Urinary bladder (tissue), 4 donors: ENCODE data around the gene B3GLCT. TPM values are rescaled to one million over a fixed set of nuclear protein-coding genes. Genes with fewer than 3 reads are reported as not detected.
"Not testable (repeated sequence)": the region's sequence is repeated elsewhere in the genome, so short reads cannot be mapped to it uniquely, and the experiment has no call there.

ENCODE experiments used
- DNase-seq: peaks from one replicate; pipeline ENCODE4 v3.0.0-alpha.2; 2015; ENCODE audit errors: extremely low spot score
- H3K27ac ChIP-seq: one replicate; pipeline ENCODE4 v1.5.1; 2013; ENCODE audit warnings: low read depth, mild to moderate bottlenecking, moderate library complexity
- H3K36me3 ChIP-seq: one replicate; pipeline ENCODE4 v1.6.1; 2013; ENCODE audit warnings: mild to moderate bottlenecking, moderate library complexity; ENCODE audit not compliant: insufficient read depth
- H3K4me1 ChIP-seq: one replicate; pipeline ENCODE4 v1.6.1; 2013; ENCODE audit warnings: mild to moderate bottlenecking, moderate library complexity; ENCODE audit not compliant: insufficient read depth
- H3K4me3 ChIP-seq: one replicate; pipeline ENCODE4 v1.5.1; 2013; ENCODE audit warnings: low read depth, low read length
- WGBS: extraction: QIAGEN DNeasy Blood & Tissue Kit; methylation state at CpG from one replicate; pipeline ENCODE4 v1.1.7; 2013; 5-methylcytosine and 5-hydroxymethylcytosine counted together
- polyA plus RNA-seq: library from polyadenylated mRNA; stranded (reverse); fragments of 200-250 nt; gene quantifications from one replicate; pipeline ENCODE4 v1.2.3, GENCODE V29; 2013
- total RNA-seq: library from RNA; depleted of rRNA; stranded (reverse); fragments of >200 nt; gene quantifications from one replicate; pipeline ENCODE4 v1.2.3, GENCODE V29; 2014
- donor health status: healthy with polysubstance abuse.
- donor health status: healthy.

The B3GLCT gene
- total and polyA plus RNA-seq, 2 donors, result 3.6 to 22.4 TPM

DNA sequence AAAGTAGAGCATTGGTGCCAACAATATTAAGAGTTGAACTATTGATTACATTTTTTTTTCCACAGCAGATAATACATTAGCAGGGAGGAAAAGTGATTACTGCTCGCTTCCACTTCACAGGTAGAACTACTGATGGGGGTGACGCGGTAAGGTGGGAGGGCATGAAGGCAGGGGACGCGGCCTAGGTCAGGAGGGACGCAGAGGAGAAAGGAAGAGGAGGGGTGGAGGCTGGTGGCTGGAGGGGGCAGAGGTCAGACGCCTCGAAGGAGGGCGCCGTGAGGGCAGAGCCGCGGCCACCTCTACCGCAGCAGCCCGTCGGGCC is 287 bp upstream of the B3GLCT start:
- H3K4me3 ChIP-seq, result peak overlapping the region; percentile 86
- no peaks in the 10 kb centered on the region for H3K36me3 ChIP-seq
- no peak for DNase-seq
- no peaks in the 10 kb centered on the region for H3K4me1 ChIP-seq
- H3K27ac ChIP-seq, result peak overlapping the region; percentile 99
- WGBS, result 12% methylated on average over 15 of the region's 15 CpGs

DNA sequence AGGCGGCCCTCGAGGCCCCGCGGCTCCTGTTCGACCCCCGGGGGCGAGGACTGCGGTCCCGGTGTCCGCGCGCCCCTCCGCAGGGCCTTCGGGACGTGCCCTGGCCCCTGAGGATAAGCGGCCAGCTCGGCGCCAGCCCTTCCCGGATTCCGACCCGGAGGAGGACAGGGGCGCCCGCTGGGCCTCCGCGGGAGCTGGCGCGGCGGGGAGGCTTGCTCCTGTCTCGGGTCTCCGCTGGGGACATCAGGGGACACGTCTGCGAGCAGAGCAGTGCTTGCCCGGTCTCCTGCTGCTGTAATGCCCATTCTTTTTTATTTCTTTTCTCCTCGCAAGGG is 829 bp downstream of the B3GLCT start:
- Histone ChIP-seq H3K4me1 (no peaks in the 10 kb centered on the region), H3K4me3 (peak overlapping the region; percentile 86), H3K36me3 (no peaks in the 10 kb centered on the region), H3K27ac (peak overlapping the region; percentile 99)
- DNase-seq, result no peak
- under 1% methylated on average over 34 of the region's 34 CpGs for WGBS

DNA sequence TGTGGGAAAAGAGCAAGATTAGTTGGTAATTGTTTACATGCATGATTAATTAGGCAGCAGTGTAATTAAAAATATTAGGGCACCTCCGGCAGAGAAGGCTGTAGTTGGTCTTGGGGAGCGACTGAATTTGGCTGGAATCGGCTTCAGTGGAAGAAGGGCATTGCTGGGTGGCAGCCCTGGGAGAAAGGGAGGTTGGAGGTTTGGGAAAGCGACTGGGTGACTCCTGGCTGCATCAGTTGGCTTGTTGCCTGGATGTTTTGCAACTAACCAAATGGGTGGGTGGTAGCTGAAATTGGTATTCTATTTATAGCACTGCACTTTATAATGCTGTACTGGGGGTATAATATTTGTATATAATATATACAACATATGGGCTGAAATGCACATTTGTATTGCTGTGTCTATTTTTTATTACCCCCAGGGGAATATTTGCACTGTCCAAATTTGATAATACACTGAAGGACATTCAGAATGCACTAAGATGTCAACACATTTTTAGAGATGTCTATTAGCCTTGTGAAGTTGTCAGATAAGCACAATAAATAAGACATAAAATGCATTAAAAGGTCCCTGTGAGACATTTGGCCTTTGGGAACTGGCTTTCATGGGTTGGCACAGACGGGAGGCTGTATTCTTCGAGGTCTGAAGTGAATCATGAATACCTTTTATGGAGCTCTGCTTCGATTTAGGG is 1.7 kb downstream of the B3GLCT start:
- H3K4me1 ChIP-seq, result no peaks in the 10 kb centered on the region
- DNase-seq, result no peak
- H3K4me3 ChIP-seq, result peak overlapping the region; percentile 86
- H3K27ac ChIP-seq, result no peak overlapping the region
- 49% methylated on average over 7 of the region's 7 CpGs for WGBS
- H3K36me3 ChIP-seq, result no peaks in the 10 kb centered on the region

DNA sequence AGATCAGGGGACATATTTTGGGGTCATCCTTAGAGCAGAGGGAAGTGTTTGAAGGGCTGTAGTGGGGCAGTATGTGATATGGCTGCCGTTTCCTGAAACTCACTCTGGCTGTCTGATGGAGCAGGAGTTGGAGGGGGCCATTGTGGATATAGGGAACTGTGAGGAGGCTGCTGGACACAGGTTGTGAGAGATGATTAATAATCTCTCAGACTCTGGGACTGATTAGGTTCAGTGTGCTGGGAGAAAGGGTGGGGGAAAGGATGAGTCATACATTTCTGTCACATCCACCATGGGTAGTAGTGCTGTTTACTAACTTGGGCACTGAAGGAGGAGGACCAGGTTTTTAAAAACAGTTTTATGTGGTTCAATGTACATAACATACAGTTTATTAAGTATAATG is 4.8 kb downstream of the B3GLCT start:
- DNase-seq, result no peak
- H3K4me3 ChIP-seq, result no peak overlapping the region
- no peak overlapping the region for H3K27ac ChIP-seq
- no peaks in the 10 kb centered on the region for H3K36me3 ChIP-seq
- WGBS, result 89% methylated on average over 1 of the region's 1 CpG
- H3K4me1 ChIP-seq, result no peaks in the 10 kb centered on the region

DNA sequence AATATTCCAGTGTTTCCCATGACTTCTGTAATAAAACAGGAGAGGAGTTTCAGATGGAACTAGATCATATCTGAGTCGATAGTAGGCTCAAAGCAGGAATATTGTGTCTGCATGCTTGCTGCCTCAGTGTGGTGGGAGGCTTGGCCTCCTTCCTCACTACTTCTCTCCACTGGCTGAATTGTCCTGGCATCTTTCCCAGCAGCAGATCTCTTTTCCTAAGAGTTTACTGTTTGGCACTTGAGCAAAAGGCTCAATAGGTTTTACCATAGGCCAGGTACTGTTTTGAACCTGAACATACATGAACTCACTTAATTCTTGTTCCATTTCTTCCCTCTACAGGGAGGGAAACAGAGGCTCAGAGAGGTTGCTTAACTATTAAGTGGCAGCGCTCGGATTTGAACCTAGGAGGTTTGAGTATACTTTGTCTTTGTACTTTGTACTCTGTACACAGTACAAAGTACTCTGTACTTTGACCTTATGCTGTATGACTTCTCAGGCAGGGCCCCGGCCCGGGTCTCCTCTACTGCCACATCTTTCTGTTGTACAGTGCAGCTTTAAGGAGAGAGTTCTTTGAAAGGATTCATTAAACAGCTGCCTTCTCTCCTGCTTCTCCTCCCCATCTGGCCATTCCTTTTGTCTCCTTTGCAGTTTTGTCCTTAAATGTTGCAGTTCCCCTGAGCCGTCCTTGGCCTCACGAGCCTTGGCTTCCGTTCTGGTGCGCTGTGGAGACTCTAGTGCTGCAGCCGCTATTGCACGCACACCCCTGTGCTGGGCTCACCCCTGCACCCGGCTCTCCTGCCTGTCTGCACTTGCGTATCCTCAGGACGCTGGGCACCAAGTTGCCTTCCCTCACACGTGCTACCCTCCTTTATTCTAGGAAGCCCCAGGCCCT is 8.1 kb downstream of the B3GLCT start:
- H3K4me1 ChIP-seq, result no peaks in the 10 kb centered on the region
- DNase-seq, result no peak
- no peak overlapping the region for H3K4me3 ChIP-seq
- no peak overlapping the region for H3K27ac ChIP-seq
- 40% methylated on average over 15 of the region's 15 CpGs for WGBS
- H3K36me3 ChIP-seq, result no peaks in the 10 kb centered on the region

DNA sequence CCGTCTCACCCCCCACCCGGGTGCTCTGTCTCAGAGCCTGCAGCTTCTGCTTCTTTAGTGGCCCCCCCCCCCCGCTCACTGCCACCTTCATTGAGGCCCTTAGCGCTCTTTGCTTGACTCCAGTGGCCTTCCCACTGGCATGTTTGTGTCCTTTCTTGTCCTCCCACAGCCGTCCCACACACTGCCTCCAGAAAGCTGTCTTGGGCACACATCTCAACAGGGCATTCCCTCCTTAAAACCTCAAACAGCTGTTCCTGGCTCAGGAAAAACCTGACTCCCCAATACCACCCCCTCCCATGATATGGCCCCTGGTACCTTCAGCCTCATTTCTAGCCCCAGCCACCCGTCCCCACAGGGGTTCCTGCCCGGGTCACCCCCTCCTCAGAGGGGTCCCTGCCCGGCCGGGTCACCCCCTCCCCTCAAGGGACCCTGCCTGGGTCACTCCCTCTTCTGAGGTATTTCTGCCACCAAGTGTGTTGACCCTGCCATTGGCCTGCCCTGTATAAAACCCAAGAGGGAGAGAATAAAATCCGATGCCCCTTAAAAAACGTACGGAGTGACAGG is 8.9 kb downstream of the B3GLCT start:
- Histone ChIP-seq H3K27ac (no peak overlapping the region), H3K4me1 (no peaks in the 10 kb centered on the region), H3K36me3 (no peaks in the 10 kb centered on the region), H3K4me3 (no peak overlapping the region)
- 66% methylated on average over 12 of the region's 12 CpGs for WGBS
- DNase-seq, result no peak

DNA sequence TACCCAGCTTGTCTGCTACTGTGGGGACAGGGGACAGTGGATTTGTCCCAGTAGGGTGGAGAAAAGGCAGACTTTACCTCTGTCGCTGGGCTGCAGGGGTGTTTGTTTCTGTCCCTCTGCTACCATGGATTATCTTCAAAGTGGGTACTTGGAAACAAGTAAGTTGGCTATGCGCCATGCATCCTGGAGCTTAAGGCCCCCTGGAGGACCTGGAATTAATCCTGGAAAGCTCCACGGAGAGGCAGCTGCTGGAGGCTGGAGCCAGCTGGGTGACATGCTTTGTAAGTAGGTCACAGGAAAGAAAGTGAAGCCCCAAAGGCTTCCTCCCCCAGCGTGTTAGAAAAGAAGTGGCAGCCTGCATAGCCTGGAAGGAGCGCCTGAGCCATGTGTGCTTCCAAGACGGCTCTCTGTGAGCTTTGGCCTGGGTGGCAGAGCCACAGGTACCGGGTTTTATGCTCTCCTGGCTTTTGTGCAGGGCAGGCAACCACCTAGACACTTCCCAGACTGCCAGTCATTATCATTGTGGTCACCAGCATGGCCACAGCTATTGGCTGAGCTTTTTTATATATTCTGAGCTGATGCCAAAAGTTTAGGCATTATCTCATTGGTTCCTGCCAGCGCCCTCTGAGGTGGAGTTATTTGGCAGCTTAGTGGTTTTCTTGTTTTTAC is 9.5 kb downstream of the B3GLCT start:
- Histone ChIP-seq H3K27ac (no peak overlapping the region), H3K4me1 (no peaks in the 10 kb centered on the region), H3K4me3 (no peak overlapping the region), H3K36me3 (no peaks in the 10 kb centered on the region)
- WGBS, result 24% methylated on average over 8 of the region's 8 CpGs
- no peak for DNase-seq

DNA sequence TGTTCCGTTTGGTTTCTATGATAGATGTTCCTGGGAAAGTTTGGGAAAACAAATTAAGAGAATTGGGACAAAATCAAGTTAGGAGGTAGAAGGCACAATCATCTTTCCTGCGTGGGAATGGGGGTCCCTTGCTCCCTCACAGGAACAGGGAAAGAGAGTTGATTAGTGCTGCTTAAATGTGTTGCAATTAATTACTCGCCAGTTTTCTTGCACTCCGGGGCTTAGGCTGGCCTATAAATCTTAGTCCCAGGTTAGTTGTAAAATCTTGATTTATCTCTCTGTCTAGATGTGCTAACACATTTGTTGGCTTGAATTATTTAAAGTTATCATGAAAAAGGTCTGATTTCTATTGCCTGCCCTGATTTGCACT is 10.1 kb downstream of the B3GLCT start:
- H3K4me3 ChIP-seq, result no peak overlapping the region
- no peaks in the 10 kb centered on the region for H3K36me3 ChIP-seq
- H3K27ac ChIP-seq, result no peak overlapping the region
- H3K4me1 ChIP-seq, result no peaks in the 10 kb centered on the region
- WGBS, result 20% methylated on average over 4 of the region's 4 CpGs
- no peak for DNase-seq

DNA sequence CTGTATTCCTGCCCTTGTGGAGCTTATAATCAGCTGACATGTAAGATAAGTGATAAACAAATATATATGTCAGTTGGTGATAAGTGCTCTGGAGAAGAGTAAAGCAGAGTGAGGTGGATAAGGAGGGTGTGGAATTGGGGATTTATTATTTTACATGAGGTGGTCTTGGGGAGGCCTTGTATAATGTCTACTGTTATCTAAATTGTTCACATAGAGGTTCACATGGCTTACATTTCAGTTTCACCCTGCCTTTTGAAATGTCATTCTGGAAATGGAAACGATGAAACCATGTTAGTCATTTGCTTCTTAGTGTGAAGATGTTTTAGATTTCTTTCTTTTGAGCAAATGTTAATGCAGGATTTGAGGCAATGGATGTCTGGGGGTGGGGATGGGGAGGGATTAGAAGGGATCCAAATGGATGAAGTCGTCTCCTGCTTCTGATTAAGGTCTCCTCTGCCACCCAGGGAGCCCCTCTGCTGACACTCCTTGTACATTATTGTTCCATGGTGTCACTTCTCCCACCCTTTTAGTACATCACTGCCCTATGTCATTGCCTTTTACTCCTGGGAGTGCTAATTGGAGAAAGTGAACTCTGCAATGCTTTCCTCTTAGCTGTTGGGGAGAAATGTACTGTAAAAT is 14.0 kb downstream of the B3GLCT start:
- H3K36me3 ChIP-seq, result peaks cover 1% of the 10 kb centered on the region
- no peaks in the 10 kb centered on the region for H3K4me1 ChIP-seq
- H3K4me3 ChIP-seq, result no peak overlapping the region
- 49% methylated on average over 2 of the region's 2 CpGs for WGBS
- no peak for DNase-seq
- no peak overlapping the region for H3K27ac ChIP-seq

DNA sequence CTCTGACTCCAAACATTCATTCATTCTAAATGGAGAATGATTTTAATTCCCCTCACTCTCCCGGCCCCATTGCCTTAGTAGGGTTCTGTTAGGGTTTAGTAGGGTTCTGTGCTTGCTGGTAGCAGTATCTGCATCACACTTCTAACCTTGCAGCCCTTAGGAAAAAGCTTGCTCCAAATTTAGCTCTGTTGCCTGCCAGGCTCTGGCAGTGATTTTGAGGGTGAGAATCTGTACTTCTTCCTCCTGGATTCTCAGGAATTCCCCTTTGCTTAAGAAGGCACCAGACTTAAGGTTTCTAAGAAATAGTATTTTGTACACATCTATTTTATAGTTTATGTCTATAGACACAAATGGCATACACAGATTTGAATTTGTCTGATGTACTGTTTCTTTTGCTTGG is 14.7 kb downstream of the B3GLCT start:
- no peak for DNase-seq
- Histone ChIP-seq H3K4me1 (no peaks in the 10 kb centered on the region), H3K27ac (no peak overlapping the region), H3K36me3 (peaks cover 1% of the 10 kb centered on the region), H3K4me3 (no peak overlapping the region)
- WGBS, result 63% methylated on average over 1 of the region's 1 CpG

DNA sequence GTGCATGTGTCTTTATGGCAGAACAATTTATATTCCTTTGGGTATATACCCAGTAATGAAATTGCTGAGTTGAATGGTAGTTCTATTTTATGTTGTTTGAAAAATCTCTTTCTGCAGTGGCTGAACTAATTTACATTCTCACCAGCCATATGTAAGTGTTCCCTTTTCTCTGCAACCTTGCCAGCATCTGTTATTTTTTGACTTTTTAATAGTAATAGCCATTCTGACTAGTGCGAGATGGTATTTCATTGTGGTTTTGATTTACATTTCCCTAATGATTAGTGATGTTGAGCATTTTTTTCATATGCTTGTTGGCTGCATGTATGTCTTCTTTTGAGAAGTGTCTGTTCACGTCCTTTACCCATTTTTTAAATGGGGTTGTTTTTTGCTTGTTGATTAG is 17.1 kb downstream of the B3GLCT start:
- DNase-seq, result not testable (repeated sequence)
- WGBS, result 97% methylated on average over 2 of the region's 2 CpGs

DNA sequence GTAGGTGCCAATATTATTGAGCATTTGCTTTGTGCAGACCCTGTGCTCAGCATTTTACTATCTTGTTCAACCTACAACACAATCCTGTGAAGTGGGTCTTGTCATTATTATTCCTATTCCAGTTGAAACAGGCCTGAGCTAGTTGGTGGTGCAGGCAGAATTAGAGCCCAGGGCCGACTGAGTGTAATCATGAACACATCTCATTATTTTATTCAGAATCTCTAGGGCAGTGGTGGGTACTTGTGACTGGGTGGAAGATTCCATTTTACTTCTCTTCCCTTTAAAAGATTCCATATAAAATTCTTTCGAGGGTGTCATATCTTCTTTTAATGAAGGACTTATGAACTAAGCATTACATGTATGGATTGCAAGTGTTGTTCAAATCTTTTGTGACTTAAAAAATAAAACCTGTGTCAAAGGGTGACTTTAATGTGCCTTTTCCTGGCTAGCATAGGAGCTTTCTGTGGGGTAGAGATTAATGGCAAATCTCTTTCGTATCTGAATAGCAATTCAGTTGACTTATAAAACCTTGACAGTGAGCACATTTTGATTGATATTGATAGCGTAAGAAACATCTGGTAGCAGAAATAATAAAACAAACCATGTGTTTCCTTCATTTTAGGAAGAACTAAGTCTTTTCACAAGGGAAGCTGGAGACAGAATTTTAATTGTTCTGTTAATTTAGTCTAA is 20.3 kb downstream of the B3GLCT start:
- WGBS, result 90% methylated on average over 4 of the region's 4 CpGs
- no peak overlapping the region for H3K27ac ChIP-seq

More for the DNA sequence above, 17.1 kb downstream of the B3GLCT start:
- H3K4me1 ChIP-seq, H3K4me3 ChIP-seq, H3K36me3 ChIP-seq, H3K27ac ChIP-seq: not testable (repeated sequence)

DNA sequence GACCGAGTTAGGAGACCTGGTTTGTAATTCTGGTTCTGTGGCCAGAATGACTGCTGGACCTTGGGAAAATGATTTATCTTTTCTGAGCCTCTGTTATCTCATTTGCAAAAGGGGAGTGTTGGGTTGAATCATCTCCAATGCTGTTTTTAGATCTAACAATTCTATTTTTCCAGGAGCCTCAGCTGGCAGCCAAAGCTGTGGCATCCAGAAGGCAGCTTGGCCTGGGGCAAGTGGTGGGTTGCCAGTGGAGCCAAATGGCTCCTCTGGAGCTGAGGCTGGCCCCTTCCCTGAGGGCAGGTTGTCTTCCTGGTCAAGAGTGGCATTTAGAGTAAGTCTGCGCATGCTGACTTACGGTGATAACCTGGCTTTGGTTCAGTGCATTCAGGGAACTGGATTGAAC is 21.3 kb downstream of the B3GLCT start:
- no peak overlapping the region for H3K27ac ChIP-seq
- H3K4me1 ChIP-seq, result no peaks in the 10 kb centered on the region
- H3K4me3 ChIP-seq, result no peak overlapping the region
- no peak for DNase-seq
- H3K36me3 ChIP-seq, result peaks cover 1% of the 10 kb centered on the region
- WGBS, result 98% methylated on average over 3 of the region's 3 CpGs

More for the DNA sequence above, 20.3 kb downstream of the B3GLCT start:
- peaks cover 1% of the 10 kb centered on the region for H3K36me3 ChIP-seq
- no peaks in the 10 kb centered on the region for H3K4me1 ChIP-seq
- DNase-seq, result no peak
- H3K4me3 ChIP-seq, result no peak overlapping the region
